ENCODE measurements around the gene ADAT1. TPM values are rescaled to one million over a fixed set of nuclear protein-coding genes. Genes with fewer than 3 reads are reported as not detected.

The ADAT1 gene
- total and polyA plus RNA-seq, 2 of the 8 experiments (the other 6 are each of a cell fraction or from before 2014, with no cell fraction given): 30.7 to 44.7 TPM

DNA sequence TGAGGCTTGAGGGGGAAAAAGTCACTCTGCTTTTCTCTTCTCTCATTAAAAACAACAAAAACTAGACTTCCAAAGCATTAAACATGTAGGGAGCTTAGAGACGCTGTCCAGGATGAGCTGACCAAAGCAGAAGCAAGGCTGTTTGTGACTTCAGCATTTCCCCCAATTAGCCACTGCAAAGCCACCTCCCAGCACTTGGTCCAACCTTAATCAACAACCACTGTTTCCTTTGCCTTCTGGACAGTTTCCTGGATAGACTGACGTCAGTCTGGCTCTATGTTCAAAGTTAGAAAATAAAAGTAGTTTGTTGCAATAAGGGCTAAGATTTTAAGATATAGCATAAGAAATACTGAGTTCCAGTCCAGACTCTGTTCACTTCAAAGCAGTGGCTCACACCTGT, 70.1 kb downstream of the ADAT1 start:
- Histone ChIP-seq H3K23ac (ENCODE audit: insufficient read length) (no peak overlapping the region), H3K79me1 (ENCODE audit: low read depth, low read length) (no peaks in the 10 kb centered on the region), H3K9ac (replicated peaks in 1 of 4; ENCODE audit: extremely low read depth in 1 of 4, low read depth in 3 of 4, low read length in 3 of 4) (no peak overlapping the region), H2AFZ (ENCODE audit: low read length) (no peak overlapping the region), H4K8ac (ENCODE audit: extremely low read depth, insufficient read depth, low read length) (no peak overlapping the region), H2AK5ac (ENCODE audit: low read depth, low read length) (no peak overlapping the region), H3K36me3 (ENCODE audit: control insufficient read depth in 2 of 4, insufficient read depth in 4 of 4, low read length in 3 of 4) (no peaks in the 10 kb centered on the region), H3K79me2 (ENCODE audit: control insufficient read depth in 1 of 2, insufficient read depth in 2 of 2, low read length in 2 of 2) (no peaks in the 10 kb centered on the region), H3K4ac (replicated peaks; ENCODE audit: insufficient read length, low read depth, low read length) (no peak overlapping the region), H3K27ac (ENCODE audit: low read depth, low read length) (no peak overlapping the region), H4K5ac (ENCODE audit: insufficient read length, low read depth, low read length) (no peak overlapping the region), H3K56ac (replicated peaks; ENCODE audit: insufficient read length, low read depth, low read length) (no peak overlapping the region), H3K4me1 (replicated peaks in 1 of 4; ENCODE audit: control insufficient read depth in 3 of 4, insufficient read depth in 4 of 4, low read length in 3 of 4) (peaks cover 0 to 5% (median 0%) of the 10 kb centered on the region in 4 experiments; a peak in 5 of 7 replicates), H3K9me3 (ENCODE audit: insufficient read depth in 2 of 2, low read depth in 1 of 2, low read length in 1 of 2) (no peaks in the 10 kb centered on the region), H3K4me2 (ENCODE audit: insufficient read depth in 1 of 2, low read depth in 2 of 2, low read length in 2 of 2) (no peak overlapping the region), H3K23me2 (ENCODE audit: low read depth, low read length) (peaks cover 8% of the 10 kb centered on the region; the same call in 1 of the 2 replicates), H4K91ac (replicated peaks; ENCODE audit: insufficient read length, low read length) (no peak overlapping the region), H2BK15ac (ENCODE audit: low read length) (no peak overlapping the region), H3K27me3 (replicated peaks in 1 of 4; ENCODE audit: control insufficient read depth in 3 of 4, extremely low read depth in 1 of 4, insufficient read depth in 3 of 4, low read length in 3 of 4) (no peaks in the 10 kb centered on the region; a peak in 1 of 7 replicates), H2BK120ac (replicated peaks; ENCODE audit: low read depth, low read length) (no peak overlapping the region), H3K4me3 (ENCODE audit: extremely low read depth in 1 of 4, insufficient read depth in 2 of 4, low read depth in 3 of 4, low read length in 4 of 4) (no peak overlapping the region), H2BK12ac (ENCODE audit: low read depth, low read length) (no peak overlapping the region), H2BK20ac (ENCODE audit: low read length) (no peak overlapping the region), H3K14ac (ENCODE audit: insufficient read length) (no peak overlapping the region), H3K18ac (ENCODE audit: extremely low read depth, low read length) (no peak overlapping the region), H4K20me1 (replicated peaks in 1 of 2; ENCODE audit: control insufficient read depth in 1 of 2, insufficient read depth in 2 of 2, low read length in 2 of 2) (no peaks in the 10 kb centered on the region), H2BK5ac (ENCODE audit: low read depth, low read length) (no peak overlapping the region)
- CTCF ChIA-PET (ENCODE audit: partially characterized antibody): interaction anchor here (0.7 to 12.7 kb wide), 5 partner anchors 22 to 104 kb away, joined by 3 to 158 read pairs (median 3); no protein-coding TSS in a partner anchor
- FAIRE-seq (no peak), DNase-seq (ENCODE audit: low read depth in 1 of 2, low spot score in 2 of 2) (no peak)
- 86% methylated on average over 2 of the region's 2 CpGs; no CpG with 5 or more reads in 1 of the 2 experiments for WGBS, 2 experiments (ENCODE audit: extremely low coverage in 1 of 2, insufficient coverage in 1 of 2, insufficient read length in 1 of 2, insufficient replicate concordance in 2 of 2, low coverage in 1 of 2, low lambda C conversion rate in 2 of 2, missing lambda C conversion rate in 1 of 2)
- POLR2A ChIA-PET (ENCODE audit: partially characterized antibody): interaction anchor here (0.5 to 1.1 kb wide), 4 partner anchors 17 to 230 kb away, joined by 3 to 4 read pairs (median 4); no protein-coding TSS in a partner anchor
- no peak for TF ChIP-seq SP4 (IDR thresholded peaks at IDR 0.05; ENCODE audit: low read length)
- TF ChIP-seq TAF7 (optimal IDR thresholded peaks at IDR 0.05; ENCODE audit: borderline replicate concordance, low read depth, low read length): no peak
- no peak for TF ChIP-seq CHD1 (IDR thresholded peaks at IDR 0.05; ENCODE audit: low read depth, low read length)
- TF ChIP-seq NRF1 (IDR thresholded peaks at IDR 0.05; ENCODE audit: low read depth, low read length): no peak
- no peak for TF ChIP-seq SP1 (IDR thresholded peaks at IDR 0.05; ENCODE audit: low read depth, low read length)
- no peak for TF ChIP-seq ZNF274 (IDR thresholded peaks at IDR 0.05; ENCODE audit: borderline replicate concordance, extremely low read depth, low read length)
- no peak for TF ChIP-seq YY1 (IDR thresholded peaks at IDR 0.05; ENCODE audit: low read depth, low read length)
- no peak for TF ChIP-seq CHD2 (IDR thresholded peaks at IDR 0.05; ENCODE audit: low read length)

All from H1 (cell line).